Ammon's horn (tissue), 1 donor: ENCODE results near the gene SOX14.

Experiments
- DNase-seq: peaks from one replicate; pipeline ENCODE4 v3.0.0-alpha.2; 2016; ENCODE audit warnings: low spot score

The SOX14 gene

GRCh38 chr3:137768361-137769321 is 4.5 kb downstream of the SOX14 start:
- DNase-seq = no peak

DNA sequence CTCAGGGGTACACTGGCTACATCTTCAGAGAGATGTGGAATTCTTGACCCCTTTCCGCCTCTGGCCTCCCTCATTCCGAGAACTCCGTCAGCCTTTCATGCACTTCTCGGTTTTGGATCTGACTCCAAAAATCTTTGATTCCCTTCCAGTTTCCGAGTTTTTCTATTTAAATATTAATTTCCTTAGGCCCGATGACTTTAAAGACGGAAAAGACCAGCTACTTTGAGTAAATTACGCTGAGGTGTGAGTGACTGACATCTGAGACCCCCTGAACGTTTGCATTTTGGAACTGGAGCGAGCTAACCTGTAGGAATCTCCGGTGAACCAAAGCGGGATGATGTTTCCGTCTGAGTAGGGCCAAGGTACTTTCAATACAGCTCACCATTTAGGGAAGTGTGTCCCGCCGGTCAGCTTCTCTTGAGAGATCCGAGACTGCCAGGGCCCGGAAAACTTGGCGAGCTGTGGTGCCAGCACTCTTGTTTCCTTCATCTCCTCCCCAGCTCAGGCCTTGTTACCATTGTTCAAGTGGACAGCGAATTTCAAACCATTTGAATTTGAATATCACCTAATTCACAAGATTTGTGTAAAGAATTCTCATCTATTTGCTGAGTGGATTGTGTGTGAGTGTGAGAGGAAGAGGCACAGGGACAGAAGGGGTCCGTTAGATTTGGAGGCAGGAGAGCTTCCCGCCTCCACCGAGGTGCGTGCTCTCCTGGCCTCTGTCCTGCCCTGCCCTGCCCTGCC is 5.4 kb downstream of the SOX14 start:
- no peak for DNase-seq

DNA sequence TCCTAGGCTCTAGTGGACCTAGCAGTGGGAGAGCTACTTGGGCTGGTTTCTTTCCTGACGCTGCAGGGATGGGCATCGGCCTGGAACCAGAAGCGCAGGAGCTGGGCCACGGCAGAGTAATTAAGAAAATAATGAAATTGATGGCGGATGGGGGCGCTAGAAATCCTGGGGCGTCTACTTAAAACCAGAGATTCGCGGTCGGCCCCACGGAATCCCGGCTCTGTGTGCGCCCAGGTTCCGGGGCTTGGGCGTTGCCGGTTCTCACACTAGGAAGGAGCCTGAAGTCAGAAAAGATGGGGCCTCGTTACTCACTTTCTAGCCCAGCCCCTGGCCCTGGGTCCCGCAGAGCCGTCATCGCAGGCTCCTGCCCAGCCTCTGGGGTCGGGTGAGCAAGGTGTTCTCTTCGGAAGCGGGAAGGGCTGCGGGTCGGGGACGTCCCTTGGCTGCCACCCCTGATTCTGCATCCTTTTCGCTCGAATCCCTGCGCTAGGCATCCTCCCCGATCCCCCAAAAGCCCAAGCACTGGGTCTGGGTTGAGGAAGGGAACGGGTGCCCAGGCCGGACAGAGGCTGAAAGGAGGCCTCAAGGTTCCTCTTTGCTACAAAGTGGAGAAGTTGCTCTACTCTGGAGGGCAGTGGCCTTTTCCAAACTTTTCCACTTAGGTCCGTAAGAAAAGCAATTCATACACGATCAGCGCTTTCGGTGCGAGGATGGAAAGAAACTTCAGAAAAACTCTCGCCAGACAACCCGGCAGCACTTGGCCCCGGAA is 6.1 kb downstream of the SOX14 start:
- DNase-seq = no peak

DNA sequence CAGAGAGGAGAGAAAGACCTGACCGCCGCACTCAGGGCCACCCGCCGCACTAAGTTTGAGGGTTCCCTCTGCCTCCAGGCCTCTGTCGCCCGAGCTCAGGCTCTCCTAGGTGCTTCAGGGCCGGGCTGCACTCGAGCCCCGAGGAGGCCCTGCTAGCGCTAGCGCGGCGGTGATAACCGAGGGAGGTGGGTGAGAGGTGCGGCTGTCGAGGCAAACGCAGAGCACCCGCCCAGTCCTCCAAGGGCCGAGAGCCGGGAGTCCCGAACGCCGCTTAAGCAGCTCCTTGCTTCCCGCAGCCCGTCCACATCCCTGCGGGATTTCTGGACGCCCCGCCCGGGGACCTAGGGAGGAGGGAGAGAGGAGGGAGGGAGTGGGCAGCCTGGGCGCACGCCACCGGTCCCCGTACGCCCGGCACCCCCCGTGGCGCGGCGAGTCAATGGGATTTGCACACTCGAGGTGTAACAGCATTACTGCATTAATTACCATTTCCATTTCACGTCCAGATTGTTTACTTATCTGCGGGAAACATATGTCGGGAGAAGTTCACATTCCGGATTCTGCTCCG is 6.8 kb downstream of the SOX14 start:
- no peak for DNase-seq

DNA sequence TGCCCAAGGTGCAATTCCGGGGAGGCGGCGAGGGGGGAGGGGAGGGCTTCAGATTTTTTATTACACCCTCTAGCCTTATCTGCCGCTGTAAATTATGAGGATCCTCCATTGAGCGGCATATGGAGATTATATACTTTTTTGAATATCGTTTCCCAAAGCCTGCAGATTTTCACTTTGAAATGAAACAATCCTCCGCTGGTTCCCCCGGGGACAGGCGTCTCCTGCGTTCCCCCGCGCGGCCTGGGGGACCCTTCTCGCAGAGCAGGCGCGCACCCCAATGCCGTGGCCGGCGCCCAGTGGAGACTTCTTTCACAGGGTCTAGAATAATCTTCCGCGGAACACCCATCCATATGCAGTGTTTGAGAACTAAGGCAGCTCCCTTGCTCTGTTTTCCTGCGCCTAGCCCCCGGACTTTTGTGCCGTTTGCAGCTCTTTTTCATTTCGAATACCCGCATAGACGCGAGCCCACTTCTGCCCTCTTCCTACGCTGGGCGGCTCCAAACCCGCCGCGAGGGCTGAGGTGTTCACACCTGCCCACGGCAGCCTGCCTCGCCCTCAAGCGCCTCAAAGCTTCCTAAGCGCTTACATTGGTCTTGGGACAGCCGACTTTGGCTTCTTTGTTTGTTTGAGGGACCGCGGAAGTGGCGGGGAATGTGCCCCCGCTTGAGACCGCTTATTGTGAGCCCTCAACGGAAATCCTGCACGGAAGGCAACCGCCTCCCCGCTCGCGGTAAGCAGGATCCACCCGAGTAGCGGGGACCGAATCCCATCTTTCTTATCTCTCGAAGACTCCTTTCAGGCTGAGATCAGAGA is 7.5 kb downstream of the SOX14 start:
- no peak for DNase-seq

GRCh38 chr3:137772214-137772955 is 8.3 kb downstream of the SOX14 start:
- no peak for DNase-seq

DNA sequence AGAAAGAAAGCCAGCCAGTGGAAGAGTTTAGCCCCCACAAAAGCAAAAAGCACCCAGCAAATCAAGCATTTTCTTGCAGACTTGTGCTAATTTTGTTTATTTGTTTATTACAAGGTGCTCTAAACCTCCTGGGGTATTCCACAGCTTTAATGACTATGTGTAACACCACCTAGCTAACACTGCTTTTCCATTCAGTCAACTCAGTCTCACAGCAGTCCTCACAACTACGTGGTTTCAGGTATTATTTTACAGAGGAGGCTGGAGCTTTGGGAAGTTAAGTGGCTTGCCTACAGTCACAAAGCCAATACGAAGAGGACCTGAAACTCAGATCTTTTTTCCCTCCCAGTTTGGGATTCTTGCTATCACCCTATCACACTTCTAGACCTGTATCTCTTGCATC is 14.8 kb downstream of the SOX14 start:
- DNase-seq = no peak

- no peak for DNase-seq
Measured at GRCh38 chr3:137787529-137787928, 23.4 kb downstream of the SOX14 start.

DNA sequence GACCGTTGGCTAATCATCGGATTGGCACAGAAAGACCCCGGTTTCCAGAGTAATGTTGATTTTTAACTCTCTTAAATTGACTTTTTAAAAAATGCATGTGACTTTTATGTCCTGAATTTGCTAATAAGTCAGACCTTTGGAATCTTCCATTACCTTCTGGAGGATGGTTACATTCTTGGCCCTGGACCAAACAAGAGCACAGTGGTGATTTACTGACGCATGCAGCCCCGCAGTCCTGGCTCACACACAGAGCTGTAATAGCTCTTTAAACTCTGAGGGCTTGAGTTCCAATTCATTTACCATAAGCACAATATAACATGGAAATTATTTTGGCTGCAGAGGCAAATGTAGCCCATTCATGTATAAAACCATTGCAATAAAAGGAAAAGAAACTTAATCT is 25.1 kb downstream of the SOX14 start:
- no peak for DNase-seq

GRCh38 chr3:137792626-137793271 is 28.6 kb downstream of the SOX14 start:
- peak; percentile 27 for DNase-seq

DNA sequence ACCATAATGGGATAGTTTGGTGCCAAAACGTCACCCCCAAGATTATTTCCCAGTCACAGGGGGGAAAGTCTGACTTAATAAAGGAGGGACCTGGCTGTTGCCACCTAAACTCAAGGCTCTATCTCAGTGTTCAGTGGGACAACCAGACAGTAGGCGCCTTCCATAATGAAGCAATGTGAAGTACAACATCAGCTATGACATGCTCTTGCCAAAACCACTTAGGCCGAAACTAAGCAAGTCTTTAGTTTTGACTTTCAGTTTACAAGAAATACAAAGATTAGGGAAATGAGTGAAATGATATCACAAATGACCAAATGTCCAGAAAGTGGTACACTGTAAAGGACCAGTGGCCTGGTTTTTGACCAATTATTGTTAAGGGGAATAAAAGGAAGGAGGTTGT is 32.9 kb downstream of the SOX14 start:
- no peak for DNase-seq

DNA sequence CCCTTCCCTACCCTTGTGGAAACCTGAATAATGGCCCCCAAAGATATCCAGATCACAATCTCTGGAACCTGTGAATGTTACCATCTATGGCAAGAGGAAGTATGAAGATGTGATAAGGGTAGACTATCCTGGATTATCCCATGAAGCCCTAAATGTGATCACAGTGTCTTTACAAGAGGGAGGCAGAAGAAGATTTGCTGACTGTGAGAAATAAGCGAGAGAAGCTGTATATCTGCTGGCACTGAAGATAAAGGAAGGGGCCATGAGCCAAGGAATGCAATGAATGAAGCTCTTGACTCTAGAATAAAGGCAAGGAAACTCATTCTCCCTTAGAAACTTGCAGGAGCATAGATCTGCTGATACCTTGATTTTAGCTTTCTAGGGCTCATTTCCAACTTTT is 39.1 kb downstream of the SOX14 start:
- no peak for DNase-seq

- no peak for DNase-seq
Measured at GRCh38 chr3:137807998-137808397, 43.9 kb downstream of the SOX14 start.

DNA sequence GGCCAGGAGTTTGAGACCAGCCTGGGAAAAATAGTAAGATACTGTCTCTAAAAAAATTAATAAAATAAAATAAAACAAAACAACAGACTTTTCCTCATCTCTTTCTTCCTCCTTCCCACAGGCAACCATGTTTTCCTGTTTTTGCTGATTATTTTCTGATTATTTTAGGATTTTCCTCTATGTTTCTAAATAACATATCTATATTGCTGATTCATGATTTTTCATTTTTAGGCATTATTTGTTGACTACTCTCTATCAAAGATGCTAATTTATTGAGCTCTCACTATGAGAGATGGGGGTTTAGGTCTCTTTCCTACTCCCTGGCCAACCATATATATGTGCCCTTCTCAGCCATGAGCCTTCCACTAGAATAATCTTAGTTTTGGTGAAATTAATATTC is 45.4 kb downstream of the SOX14 start:
- no peak for DNase-seq

DNA sequence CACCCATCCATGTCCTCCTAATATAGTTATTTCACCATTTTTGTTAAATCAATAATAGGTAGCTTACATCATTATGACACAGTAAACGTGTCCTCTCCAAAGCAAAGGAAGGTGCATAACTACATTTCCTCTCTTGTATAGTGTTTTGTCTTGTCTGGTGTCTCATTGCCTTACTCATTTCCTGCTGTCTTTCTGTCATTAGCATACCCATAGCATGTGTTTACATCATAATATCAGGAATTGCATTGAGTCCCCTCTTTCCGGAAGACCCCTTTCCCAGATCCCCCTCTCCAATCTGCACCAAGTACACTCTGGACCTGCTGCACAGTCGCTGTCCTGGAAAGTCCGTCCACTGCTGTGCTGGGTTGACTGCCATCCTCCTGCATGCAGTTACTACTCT is 47.9 kb downstream of the SOX14 start:
- no peak for DNase-seq

- no peak for DNase-seq
Measured at GRCh38 chr3:137815251-137815650, 51.1 kb downstream of the SOX14 start.
